GM12878 (cell line): ENCODE results near the gene RAPGEF1. TPM values are rescaled to one million over a fixed set of nuclear protein-coding genes. Genes with fewer than 3 reads are reported as not detected.

Source experiments
- ATAC-seq: fragments of 200-7000 bp; cut with Tn5 transposase; 3 replicates; pipeline ENCODE4 v1.9.1; 2020; ENCODE audit warnings: mild to moderate bottlenecking, moderate library complexity
- BruUV-seq: library from RNA; stranded (reverse); fragments of 400-500 nt; replicated peaks from 2 replicates; lab custom pipeline; 2021; lab: Mats Ljungman, UMichigan
- CTCF ChIA-PET: fragments of 300-600 bp; sonication (Branson Sonifier 250); formaldehyde crosslinking; extraction: SDS; loops from one replicate; lab custom pipeline; 2021; ENCODE audit warnings: inconsistent platforms; lab: Yijun Ruan, JAX
- POLR2A ChIA-PET: fragments of 350-600 bp; formaldehyde crosslinking; extraction: SDS; loops from one replicate; lab custom pipeline; 2021; ENCODE audit warnings: inconsistent platforms; lab: Charles Lee
- RAD21 ChIA-PET: fragments of 300-600 bp; sonication (Branson Sonifier 250); formaldehyde crosslinking; loops from one replicate; lab custom pipeline; 2023; ENCODE audit warnings: antibody characterized with exemption; ENCODE audit not compliant: unreplicated experiment; lab: Charles Lee
- SMC1A ChIA-PET: fragments of 300-600 bp; sonication (Branson Sonifier 250); formaldehyde crosslinking; loops from one replicate; lab custom pipeline; 2023; ENCODE audit not compliant: unreplicated experiment, uncharacterized antibody; lab: Charles Lee
- DNase-seq: peaks from one replicate; pipeline ENCODE4 v3.0.0-alpha.2; 2011; ENCODE audit warnings: low read depth, low spot score
- FAIRE-seq: peaks from 3 replicates; lab custom pipeline; 2011; peaks lifted over from hg19 to GRCh38; lab: Jason Lieb, UNC
- H2AFZ ChIP-seq: 2 replicates; pipeline ENCODE4 v1.6.0; 2011; ENCODE audit warnings: low read depth, low read length, control low read depth; ENCODE audit not compliant: control insufficient read depth
- H3K27ac ChIP-seq: 2 replicates; pipeline ENCODE4 v1.5.1; 2011; ENCODE audit warnings: control low read depth; ENCODE audit not compliant: control insufficient read depth, insufficient read depth
- H3K27me3 ChIP-seq, 2 experiments: replicated peaks in 1 of 2; 2 replicates each; pipeline versions ENCODE4 v1.6.0 to v1.6.1; 2011; ENCODE audit warnings: low read length in 1 of 2; ENCODE audit not compliant: control insufficient read depth in 2 of 2, insufficient read depth in 2 of 2
- H3K36me3 ChIP-seq, 2 experiments: 2 replicates each; pipeline ENCODE4 v1.5.1; 2011; ENCODE audit warnings: low read length in 1 of 2; ENCODE audit not compliant: control insufficient read depth in 2 of 2, insufficient read depth in 2 of 2
- H3K4me1 ChIP-seq: 2 replicates; pipeline ENCODE4 v1.6.1; 2011; ENCODE audit warnings: mild to moderate bottlenecking, low read length, moderate library complexity, mixed read lengths; ENCODE audit not compliant: control insufficient read depth, insufficient read depth
- H3K4me2 ChIP-seq: 2 replicates; pipeline ENCODE4 v1.6.0; 2011; ENCODE audit warnings: control low read depth; ENCODE audit not compliant: control insufficient read depth, insufficient read depth
- H3K4me3 ChIP-seq: fragments of 200-600 bp; sonication (generic); 2 replicates; pipeline ENCODE4 v1.5.1; 2016
- H3K79me2 ChIP-seq: 2 replicates; pipeline ENCODE4 v1.6.0; 2011; ENCODE audit warnings: low read length; ENCODE audit not compliant: control insufficient read depth, insufficient read depth
- H3K9ac ChIP-seq: 2 replicates; pipeline ENCODE4 v1.8.0; 2011; ENCODE audit warnings: low read length, control low read depth, mixed read lengths; ENCODE audit not compliant: control insufficient read depth, insufficient read depth
- H3K9me3 ChIP-seq: replicated peaks from 3 replicates; pipeline ENCODE4 v1.5.1; 2011; ENCODE audit warnings: mild to moderate bottlenecking, low read length; ENCODE audit not compliant: control insufficient read depth, insufficient read depth
- H4K20me1 ChIP-seq: 2 replicates; pipeline ENCODE4 v1.6.0; 2011; ENCODE audit not compliant: control insufficient read depth, insufficient read depth
- FOS ChIP-seq: IDR thresholded peaks from 3 replicates; pipeline ENCODE4 v1.6.1; 2011; ENCODE audit warnings: borderline replicate concordance; ENCODE audit not compliant: insufficient read length; ENCODE audit errors: extremely low read depth
- IRF3 ChIP-seq: fragments of 450-650 bp; IDR thresholded peaks from 2 replicates; pipeline ENCODE4 v1.6.1; 2014; ENCODE audit warnings: mild to moderate bottlenecking
- MAX ChIP-seq: IDR thresholded peaks from 2 replicates; pipeline ENCODE4 v1.6.1; 2012; ENCODE audit warnings: low read depth, low read length, improper control_type of control experiment
- MEF2A ChIP-seq: IDR thresholded peaks from 2 replicates; pipeline ENCODE4 v1.6.1; 2011; ENCODE audit warnings: low read depth, mild to moderate bottlenecking, low read length, moderate library complexity; ENCODE audit not compliant: insufficient read depth
- SRF ChIP-seq, 2 experiments: IDR thresholded peaks; 2 replicates each; pipeline ENCODE4 v1.6.1; 2011; ENCODE audit warnings: low read depth in 2 of 2, low read length in 2 of 2, mild to moderate bottlenecking in 1 of 2, moderate library complexity in 1 of 2
- TCF12 ChIP-seq: IDR thresholded peaks from 2 replicates; pipeline ENCODE4 v1.6.1; 2011; ENCODE audit warnings: low read depth, mild to moderate bottlenecking, low read length
- ZBTB33 ChIP-seq: fragments of 450-650 bp; IDR thresholded peaks from 2 replicates; pipeline ENCODE4 v1.6.1; 2017; ENCODE audit warnings: mild to moderate bottlenecking
- WGBS: methylation state at CpG from one replicate; pipeline ENCODE4 v1.1.6; 2016; ENCODE audit warnings: low lambda C conversion rate; ENCODE audit not compliant: insufficient replicate concordance, insufficient coverage; ENCODE audit errors: missing lambda C conversion rate; 5-methylcytosine and 5-hydroxymethylcytosine counted together
- in situ Hi-C: fragments of 300-500 bp; cut with MboI; formaldehyde crosslinking; loops from 9 replicates; pipeline ENCODE4 v1.14.3; 2018; ENCODE audit warnings: mixed read lengths
- intact Hi-C: fragments of 100-400 bp; cut with micrococcal nuclease; formaldehyde crosslinking; loops from one replicate; pipeline ENCODE4 v1.14.2; 2022; ENCODE audit not compliant: unreplicated experiment
- polyA plus RNA-seq, 11 experiments: library from polyadenylated mRNA; depleted of rRNA in 4 of 11; unstranded in 6 of 11; stranded (reverse) in 5 of 11; fragments of >200 nt; fragmentation: Nextera tagmentation in 4 of 11; fragmentation: Illumina TruSeq in 1 of 11; extraction: Ambion mirVana in 4 of 11; extraction: Trizol in 1 of 11; gene quantifications; 1 replicate in 1 of 11; 2 replicates in 10 of 11; pipeline versions ENCODE4 v1.2.1 to v1.2.3, GENCODE V29; 2011 to 2016; ENCODE audit warnings: inconsistent platforms in 2 of 11, missing spikeins in 2 of 11, low read depth in 1 of 11
- total RNA-seq, 4 experiments: library from RNA; depleted of rRNA in 3 of 4; stranded (reverse); fragments of >200 nt in 3 of 4; fragmentation: Illumina TruSeq in 1 of 4; extraction: Trizol in 1 of 4; gene quantifications; 2 replicates each; pipeline versions ENCODE4 v1.2.1 to v1.2.3, GENCODE V29; 2013 to 2021

The RAPGEF1 gene
- total and polyA plus RNA-seq, 10 of the 15 experiments (the other 5 are each of a cell fraction or from before 2014, with no cell fraction given), result 0.42 to 113 (median 45.9) TPM

GRCh38 chr9:131554843-131555351 is 185.0 kb downstream of the RAPGEF1 start:
- ChIA-PET SMC1A (no interaction called here), POLR2A (interaction anchor here (0.6 kb wide), 1 partner anchor 1299 kb away, joined by 4 read pairs; no protein-coding TSS in a partner anchor), CTCF (no interaction called here), RAD21 (no interaction called here)
- no peak for TF ChIP-seq SRF (IDR thresholded peaks at IDR 0.05; ENCODE audit: low read depth in 2 of 2, low read length in 2 of 2)
- TF ChIP-seq MEF2A, result no peak
- TF ChIP-seq MAX, result no peak
- TF ChIP-seq FOS, result no peak
- no peak for TF ChIP-seq ZBTB33
- TF ChIP-seq TCF12, result no peak
- TF ChIP-seq IRF3, result no peak
- Histone ChIP-seq H3K9me3 (no peaks in the 10 kb centered on the region; the same call in 2 of the 3 replicates), H4K20me1 (no peaks in the 10 kb centered on the region), H3K27me3 (no peaks in the 10 kb centered on the region), H3K4me1 (no peaks in the 10 kb centered on the region), H2AFZ (no peak overlapping the region), H3K9ac (no peak overlapping the region), H3K27ac (no peak overlapping the region), H3K4me3 (no peak overlapping the region), H3K79me2 (no peaks in the 10 kb centered on the region), H3K36me3 (no peaks in the 10 kb centered on the region), H3K4me2 (no peak overlapping the region)
- 53% methylated on average over 37 of the region's 54 CpGs for WGBS
- no TSS peak for BruUV-seq
- ATAC-seq (no peak), DNase-seq (no peak), FAIRE-seq (no peak)
- in situ Hi-C loops (no loop called here), intact Hi-C loops (no loop called here)
